Activated CD4-positive, alpha-beta T cell treated with anti-CD3 and anti-CD28 coated beads, Interleukin-2, amount 10 ng/mL, durations not matched to agents 7 days and 5 days (primary cell): ENCODE data around the gene COMMD10. TPM values are rescaled to one million over a fixed set of nuclear protein-coding genes. Genes with fewer than 3 reads are reported as not detected.

Experiments used
- CTCF ChIA-PET: fragments of 350-600 bp; sonication (Branson Sonifier 250); formaldehyde crosslinking; loops from one replicate; lab custom pipeline; 2021; ENCODE audit warnings: antibody characterized with exemption; lab: Charles Lee
- POLR2A ChIA-PET: fragments of 350-600 bp; sonication (Branson Sonifier 250); formaldehyde crosslinking; loops from one replicate; lab custom pipeline; 2021; ENCODE audit warnings: antibody characterized with exemption; lab: Charles Lee
- DNase-seq: peaks from one replicate; pipeline ENCODE4 v3.0.0-alpha.2; 2020
- H3K27ac Mint-ChIP-seq: one replicate; pipeline ENCODE4 v1.8.0; 2021; ENCODE audit warnings: mild to moderate bottlenecking, moderate library complexity, mixed read lengths
- H3K27me3 Mint-ChIP-seq: one replicate; pipeline ENCODE4 v1.8.0; 2021; ENCODE audit warnings: mixed read lengths
- H3K36me3 Mint-ChIP-seq: one replicate; pipeline ENCODE4 v1.8.0; 2021; ENCODE audit warnings: low read depth, mixed read lengths
- H3K4me1 Mint-ChIP-seq: one replicate; pipeline ENCODE4 v1.8.0; 2021; ENCODE audit warnings: mixed read lengths
- H3K4me3 Mint-ChIP-seq: one replicate; pipeline ENCODE4 v1.8.0; 2021; ENCODE audit warnings: mild to moderate bottlenecking, moderate library complexity, mixed read lengths
- H3K9me3 Mint-ChIP-seq: one replicate; pipeline ENCODE4 v1.8.0; 2021; ENCODE audit warnings: mixed read lengths
- total RNA-seq, 2 experiments: library from RNA; stranded (reverse); gene quantifications; one replicate each; pipeline ENCODE4 v1.2.3, GENCODE V29; 2021

Gene COMMD10
- total RNA-seq, 2 experiments from 2014 or later, result 24.8 to 27.3 TPM

GRCh38 chr5:116288524-116288923, 203.7 kb downstream of the COMMD10 start:
- H3K27me3 Mint-ChIP-seq, result no peaks in the 10 kb centered on the region
- POLR2A ChIA-PET, result no interaction called here
- CTCF ChIA-PET, result no interaction called here
- no peaks in the 10 kb centered on the region for H3K4me1 Mint-ChIP-seq
- peaks cover 13% of the 10 kb centered on the region for H3K36me3 Mint-ChIP-seq
- no peak overlapping the region for H3K4me3 Mint-ChIP-seq
- peaks cover 9% of the 10 kb centered on the region for H3K9me3 Mint-ChIP-seq
- no peak overlapping the region for H3K27ac Mint-ChIP-seq
- DNase-seq, result no peak

- Mint-ChIP-seq H3K9me3 (peaks cover 9% of the 10 kb centered on the region), H3K27ac (no peak overlapping the region), H3K4me3 (no peak overlapping the region), H3K27me3 (no peaks in the 10 kb centered on the region), H3K36me3 (peaks cover 13% of the 10 kb centered on the region), H3K4me1 (no peaks in the 10 kb centered on the region)
- no peak for DNase-seq
- CTCF ChIA-PET, result interaction anchor here (1.0 kb wide), 1 partner anchor 14 kb away, joined by 3 read pairs; no protein-coding TSS in a partner anchor
- POLR2A ChIA-PET, result no interaction called here
Measured at GRCh38 chr5:116289276-116289675, 204.5 kb downstream of the COMMD10 start.

GRCh38 chr5:116291271-116291670, 206.4 kb downstream of the COMMD10 start:
- no peak for DNase-seq
- Mint-ChIP-seq H3K4me3 (no peak overlapping the region), H3K4me1 (no peaks in the 10 kb centered on the region), H3K9me3 (peaks cover 15% of the 10 kb centered on the region), H3K27ac (no peak overlapping the region), H3K27me3 (no peaks in the 10 kb centered on the region), H3K36me3 (peaks cover 13% of the 10 kb centered on the region)
- POLR2A ChIA-PET, result no interaction called here
- CTCF ChIA-PET, result no interaction called here

- no peak overlapping the region for H3K27ac Mint-ChIP-seq
- H3K9me3 Mint-ChIP-seq, result peaks cover 16% of the 10 kb centered on the region
- H3K4me1 Mint-ChIP-seq, result no peaks in the 10 kb centered on the region
- H3K4me3 Mint-ChIP-seq, result no peak overlapping the region
- H3K36me3 Mint-ChIP-seq, result peaks cover 13% of the 10 kb centered on the region
- ChIA-PET CTCF (interaction anchor here (0.6 to 0.7 kb wide), 2 partner anchors 81 to 235 kb away, joined by 3 read pairs; no protein-coding TSS in a partner anchor), POLR2A (no interaction called here)
- DNase-seq, result no peak
- H3K27me3 Mint-ChIP-seq, result no peaks in the 10 kb centered on the region
Measured at GRCh38 chr5:116292321-116292720, 207.5 kb downstream of the COMMD10 start.

GRCh38 chr5:116296335-116297072, 211.7 kb downstream of the COMMD10 start:
- H3K9me3 Mint-ChIP-seq, result peaks cover 8% of the 10 kb centered on the region
- H3K27me3 Mint-ChIP-seq, result no peaks in the 10 kb centered on the region
- peaks cover 16% of the 10 kb centered on the region for H3K36me3 Mint-ChIP-seq
- CTCF ChIA-PET, result no interaction called here
- H3K4me3 Mint-ChIP-seq, result no peak overlapping the region
- no peaks in the 10 kb centered on the region for H3K4me1 Mint-ChIP-seq
- POLR2A ChIA-PET, result no interaction called here
- no peak for DNase-seq
- no peak overlapping the region for H3K27ac Mint-ChIP-seq

GRCh38 chr5:116297296-116297814, 212.5 kb downstream of the COMMD10 start:
- DNase-seq, result no peak
- ChIA-PET POLR2A (no interaction called here), CTCF (interaction anchor here (0.5 to 0.9 kb wide), 2 partner anchors 20 to 74 kb away, joined by 3 to 4 read pairs; no protein-coding TSS in a partner anchor)
- Mint-ChIP-seq H3K4me3 (no peak overlapping the region), H3K36me3 (peaks cover 16% of the 10 kb centered on the region), H3K9me3 (peaks cover 8% of the 10 kb centered on the region), H3K4me1 (no peaks in the 10 kb centered on the region), H3K27me3 (no peaks in the 10 kb centered on the region), H3K27ac (no peak overlapping the region)

GRCh38 chr5:116299746-116300640, 215.2 kb downstream of the COMMD10 start:
- Mint-ChIP-seq H3K36me3 (peaks cover 33% of the 10 kb centered on the region), H3K9me3 (peaks cover 15% of the 10 kb centered on the region), H3K27me3 (no peaks in the 10 kb centered on the region), H3K27ac (no peak overlapping the region), H3K4me3 (no peak overlapping the region), H3K4me1 (no peaks in the 10 kb centered on the region)
- ChIA-PET CTCF (no interaction called here), POLR2A (no interaction called here)
- DNase-seq, result no peak

- Mint-ChIP-seq H3K9me3 (peaks cover 18% of the 10 kb centered on the region), H3K36me3 (peaks cover 44% of the 10 kb centered on the region), H3K27me3 (no peaks in the 10 kb centered on the region), H3K4me3 (no peak overlapping the region), H3K4me1 (no peaks in the 10 kb centered on the region), H3K27ac (no peak overlapping the region)
- CTCF ChIA-PET, result no interaction called here
- DNase-seq, result no peak
- POLR2A ChIA-PET, result no interaction called here
Measured at GRCh38 chr5:116301110-116301509, 216.3 kb downstream of the COMMD10 start.

GRCh38 chr5:116303340-116303739, 218.5 kb downstream of the COMMD10 start:
- Mint-ChIP-seq H3K27ac (no peak overlapping the region), H3K4me3 (no peak overlapping the region), H3K4me1 (no peaks in the 10 kb centered on the region), H3K27me3 (no peaks in the 10 kb centered on the region), H3K36me3 (peaks cover 60% of the 10 kb centered on the region), H3K9me3 (peaks cover 30% of the 10 kb centered on the region)
- CTCF ChIA-PET, result interaction anchor here (1.4 kb wide), 1 partner anchor 14 kb away, joined by 3 read pairs; no protein-coding TSS in a partner anchor
- POLR2A ChIA-PET, result no interaction called here
- DNase-seq, result no peak

GRCh38 chr5:116303810-116304209, 219.0 kb downstream of the COMMD10 start:
- DNase-seq, result no peak
- no peak overlapping the region for H3K27ac Mint-ChIP-seq
- H3K36me3 Mint-ChIP-seq, result peaks cover 57% of the 10 kb centered on the region
- no peaks in the 10 kb centered on the region for H3K4me1 Mint-ChIP-seq
- H3K27me3 Mint-ChIP-seq, result no peaks in the 10 kb centered on the region
- H3K4me3 Mint-ChIP-seq, result no peak overlapping the region
- ChIA-PET CTCF (interaction anchor here (1.4 kb wide), 1 partner anchor 14 kb away, joined by 3 read pairs; no protein-coding TSS in a partner anchor), POLR2A (no interaction called here)
- H3K9me3 Mint-ChIP-seq, result peaks cover 30% of the 10 kb centered on the region

- Mint-ChIP-seq H3K4me3 (no peak overlapping the region), H3K36me3 (peaks cover 58% of the 10 kb centered on the region), H3K4me1 (no peaks in the 10 kb centered on the region), H3K27me3 (no peaks in the 10 kb centered on the region), H3K27ac (no peak overlapping the region), H3K9me3 (peaks cover 35% of the 10 kb centered on the region)
- DNase-seq, result no peak
- ChIA-PET POLR2A (no interaction called here), CTCF (no interaction called here)
Measured at GRCh38 chr5:116305899-116306298, 221.1 kb downstream of the COMMD10 start.

- no peak overlapping the region for H3K4me3 Mint-ChIP-seq
- no peaks in the 10 kb centered on the region for H3K4me1 Mint-ChIP-seq
- ChIA-PET CTCF (no interaction called here), POLR2A (no interaction called here)
- no peaks in the 10 kb centered on the region for H3K27me3 Mint-ChIP-seq
- DNase-seq, result no peak
- H3K9me3 Mint-ChIP-seq, result peaks cover 40% of the 10 kb centered on the region
- no peak overlapping the region for H3K27ac Mint-ChIP-seq
- peaks cover 61% of the 10 kb centered on the region for H3K36me3 Mint-ChIP-seq
Measured at GRCh38 chr5:116306846-116307245, 222.0 kb downstream of the COMMD10 start.

GRCh38 chr5:116308391-116308790, 223.6 kb downstream of the COMMD10 start:
- peaks cover 8% of the 10 kb centered on the region for H3K4me1 Mint-ChIP-seq
- DNase-seq, result no peak
- H3K4me3 Mint-ChIP-seq, result no peak overlapping the region
- CTCF ChIA-PET, result no interaction called here
- H3K36me3 Mint-ChIP-seq, result peaks cover 64% of the 10 kb centered on the region
- no peaks in the 10 kb centered on the region for H3K27me3 Mint-ChIP-seq
- POLR2A ChIA-PET, result no interaction called here
- no peak overlapping the region for H3K27ac Mint-ChIP-seq
- peaks cover 44% of the 10 kb centered on the region for H3K9me3 Mint-ChIP-seq
